Activated CD8-positive, alpha-beta T cell treated with anti-CD3 and anti-CD28 coated beads for 36 hours (primary cell): ENCODE measurements around the gene PLD4. TPM values are rescaled to one million over a fixed set of nuclear protein-coding genes. Genes with fewer than 3 reads are reported as not detected.
A peak's percentile ranks its signal among the peaks of the same experiment; 100 is the strongest.

Experiments
- ATAC-seq: fragments of 200-7000 bp; cut with Tn5 transposase; one replicate; pipeline ENCODE4 v1.10.0; 2021; ENCODE audit warnings: mild to moderate bottlenecking, moderate library complexity
- CTCF ChIA-PET: fragments of 350-600 bp; sonication (Branson Sonifier 250); formaldehyde crosslinking; loops from one replicate; lab custom pipeline; 2021; ENCODE audit warnings: antibody characterized with exemption; lab: Charles Lee
- POLR2A ChIA-PET: fragments of 350-600 bp; sonication (Branson Sonifier 250); formaldehyde crosslinking; loops from one replicate; lab custom pipeline; 2021; ENCODE audit warnings: antibody characterized with exemption; lab: Charles Lee
- DNase-seq: peaks from one replicate; pipeline ENCODE4 v3.0.0-alpha.2; 2020
- H3K27ac Mint-ChIP-seq: one replicate; pipeline ENCODE4 v1.8.0; 2021; ENCODE audit warnings: mild to moderate bottlenecking, mixed read lengths
- H3K27me3 Mint-ChIP-seq: one replicate; pipeline ENCODE4 v1.8.0; 2021; ENCODE audit warnings: mixed read lengths
- H3K36me3 Mint-ChIP-seq: one replicate; pipeline ENCODE4 v1.8.0; 2021; ENCODE audit warnings: low read depth, mixed read lengths
- H3K4me1 Mint-ChIP-seq: one replicate; pipeline ENCODE4 v1.8.0; 2021; ENCODE audit warnings: low read depth, mixed read lengths
- H3K4me3 Mint-ChIP-seq: one replicate; pipeline ENCODE4 v1.8.0; 2021; ENCODE audit warnings: mild to moderate bottlenecking, moderate library complexity, mixed read lengths
- H3K9me3 Mint-ChIP-seq: one replicate; pipeline ENCODE4 v1.8.0; 2021; ENCODE audit warnings: mixed read lengths
- intact Hi-C: fragments of 100-400 bp; cut with micrococcal nuclease; formaldehyde crosslinking; loops from one replicate; pipeline ENCODE4 v1.10.0; 2022
- total RNA-seq, 2 experiments: library from RNA; stranded (reverse); gene quantifications; one replicate each; pipeline ENCODE4 v1.2.3, GENCODE V29; 2021
- TF ChIP-seq, protein P1 (sequence below): fragments of 200-600 bp; IDR thresholded peaks from one replicate; pipeline ENCODE4 v1.8.0; 2022; ENCODE audit warnings: antibody characterized with exemption, mild to moderate bottlenecking

PLD4 gene, protein sequence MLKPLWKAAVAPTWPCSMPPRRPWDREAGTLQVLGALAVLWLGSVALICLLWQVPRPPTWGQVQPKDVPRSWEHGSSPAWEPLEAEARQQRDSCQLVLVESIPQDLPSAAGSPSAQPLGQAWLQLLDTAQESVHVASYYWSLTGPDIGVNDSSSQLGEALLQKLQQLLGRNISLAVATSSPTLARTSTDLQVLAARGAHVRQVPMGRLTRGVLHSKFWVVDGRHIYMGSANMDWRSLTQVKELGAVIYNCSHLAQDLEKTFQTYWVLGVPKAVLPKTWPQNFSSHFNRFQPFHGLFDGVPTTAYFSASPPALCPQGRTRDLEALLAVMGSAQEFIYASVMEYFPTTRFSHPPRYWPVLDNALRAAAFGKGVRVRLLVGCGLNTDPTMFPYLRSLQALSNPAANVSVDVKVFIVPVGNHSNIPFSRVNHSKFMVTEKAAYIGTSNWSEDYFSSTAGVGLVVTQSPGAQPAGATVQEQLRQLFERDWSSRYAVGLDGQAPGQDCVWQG
- not detected for total RNA-seq

DNA sequence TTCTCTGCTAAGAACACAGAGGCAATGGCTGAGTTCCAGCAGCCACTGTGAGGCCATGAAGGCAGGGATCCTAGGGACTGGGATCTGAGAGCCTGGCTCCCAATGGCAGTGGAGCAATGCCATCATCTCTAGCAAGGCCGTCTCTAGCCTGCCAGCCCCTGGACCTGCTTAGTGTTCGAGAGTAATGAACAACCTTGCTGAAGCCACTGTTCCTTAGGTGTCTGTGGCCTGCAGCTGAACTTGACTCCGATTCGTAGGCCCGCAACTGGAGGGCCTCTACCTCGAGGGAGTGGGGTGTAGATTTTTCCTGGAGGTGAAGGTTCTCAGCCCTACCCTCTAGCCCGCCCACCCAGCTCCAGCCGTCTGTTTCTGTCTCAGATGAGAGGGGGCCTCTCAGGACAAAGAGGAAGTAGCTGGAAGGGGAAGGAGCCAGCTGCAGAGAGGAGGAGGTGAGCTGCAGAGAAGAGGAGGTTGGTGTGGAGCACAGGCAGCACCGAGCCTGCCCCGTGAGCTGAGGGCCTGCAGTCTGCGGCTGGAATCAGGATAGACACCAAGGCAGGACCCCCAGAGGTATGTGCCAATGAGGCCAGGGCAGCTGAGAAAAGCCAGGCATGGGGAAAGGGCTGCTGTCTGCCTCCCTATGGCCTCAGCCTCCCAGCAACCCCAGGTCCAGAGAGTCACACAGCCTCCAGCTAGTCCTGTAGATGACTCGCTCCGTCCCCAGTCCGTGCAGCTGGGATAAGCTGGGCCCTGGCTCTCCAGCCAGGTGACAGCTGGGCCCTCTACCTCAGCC lies at the start of gene PLD4:
Gene PLD4, plus strand, starts transcription at position 459 of the 793 bp plus-strand sequence. CDS start 2,262 bp downstream, outside the sequence.
- POLR2A ChIA-PET = no interaction called here
- TF ChIP-seq, protein P1, sequence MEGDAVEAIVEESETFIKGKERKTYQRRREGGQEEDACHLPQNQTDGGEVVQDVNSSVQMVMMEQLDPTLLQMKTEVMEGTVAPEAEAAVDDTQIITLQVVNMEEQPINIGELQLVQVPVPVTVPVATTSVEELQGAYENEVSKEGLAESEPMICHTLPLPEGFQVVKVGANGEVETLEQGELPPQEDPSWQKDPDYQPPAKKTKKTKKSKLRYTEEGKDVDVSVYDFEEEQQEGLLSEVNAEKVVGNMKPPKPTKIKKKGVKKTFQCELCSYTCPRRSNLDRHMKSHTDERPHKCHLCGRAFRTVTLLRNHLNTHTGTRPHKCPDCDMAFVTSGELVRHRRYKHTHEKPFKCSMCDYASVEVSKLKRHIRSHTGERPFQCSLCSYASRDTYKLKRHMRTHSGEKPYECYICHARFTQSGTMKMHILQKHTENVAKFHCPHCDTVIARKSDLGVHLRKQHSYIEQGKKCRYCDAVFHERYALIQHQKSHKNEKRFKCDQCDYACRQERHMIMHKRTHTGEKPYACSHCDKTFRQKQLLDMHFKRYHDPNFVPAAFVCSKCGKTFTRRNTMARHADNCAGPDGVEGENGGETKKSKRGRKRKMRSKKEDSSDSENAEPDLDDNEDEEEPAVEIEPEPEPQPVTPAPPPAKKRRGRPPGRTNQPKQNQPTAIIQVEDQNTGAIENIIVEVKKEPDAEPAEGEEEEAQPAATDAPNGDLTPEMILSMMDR = no peak
- Mint-ChIP-seq H3K4me3 (no peak within 1 kb of the TSS), H3K27ac (no peak within 1 kb of the TSS), H3K36me3 (no peaks in the 10 kb centered on the region), H3K27me3 (no peaks in the 10 kb centered on the region), H3K9me3 (no peaks in the 10 kb centered on the region), H3K4me1 (peaks cover 4% of the 10 kb centered on the region)
- DNase-seq = no peak
- CTCF ChIA-PET = no interaction called here
- no peak for ATAC-seq
- intact Hi-C loops = no loop called here

DNA sequence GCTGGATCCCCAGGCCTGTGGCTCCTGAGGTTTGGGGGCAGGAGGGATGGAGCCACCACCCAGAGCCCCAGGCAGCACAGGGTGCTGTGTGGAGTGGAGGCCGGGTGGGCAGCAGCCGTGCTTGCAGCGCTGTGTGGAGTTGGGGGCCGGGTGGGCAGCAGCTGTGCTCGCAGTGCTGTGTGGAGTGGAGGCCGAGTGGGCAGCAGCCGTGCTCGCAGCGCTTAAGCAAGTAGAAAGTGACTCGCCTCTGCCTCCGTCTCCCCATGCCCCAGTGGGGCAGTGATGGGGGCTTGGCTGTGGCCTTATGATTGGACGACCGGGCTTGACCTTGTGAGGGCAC lies 49.3 kb upstream of the PLD4 start:
- CTCF ChIA-PET = interaction anchor here (1.0 kb wide), 1 partner anchor 107 kb away, joined by 4 read pairs; no protein-coding TSS in a partner anchor
- no peak overlapping the region for H3K27ac Mint-ChIP-seq
- ATAC-seq = no peak
- no peak overlapping the region for H3K4me3 Mint-ChIP-seq
- no peaks in the 10 kb centered on the region for H3K27me3 Mint-ChIP-seq
- intact Hi-C loops = no loop called here
- DNase-seq = no peak
- TF ChIP-seq, protein P1 = no peak
- H3K9me3 Mint-ChIP-seq = no peaks in the 10 kb centered on the region
- peaks cover 6% of the 10 kb centered on the region for H3K4me1 Mint-ChIP-seq
- POLR2A ChIA-PET = no interaction called here
- H3K36me3 Mint-ChIP-seq = no peaks in the 10 kb centered on the region

DNA sequence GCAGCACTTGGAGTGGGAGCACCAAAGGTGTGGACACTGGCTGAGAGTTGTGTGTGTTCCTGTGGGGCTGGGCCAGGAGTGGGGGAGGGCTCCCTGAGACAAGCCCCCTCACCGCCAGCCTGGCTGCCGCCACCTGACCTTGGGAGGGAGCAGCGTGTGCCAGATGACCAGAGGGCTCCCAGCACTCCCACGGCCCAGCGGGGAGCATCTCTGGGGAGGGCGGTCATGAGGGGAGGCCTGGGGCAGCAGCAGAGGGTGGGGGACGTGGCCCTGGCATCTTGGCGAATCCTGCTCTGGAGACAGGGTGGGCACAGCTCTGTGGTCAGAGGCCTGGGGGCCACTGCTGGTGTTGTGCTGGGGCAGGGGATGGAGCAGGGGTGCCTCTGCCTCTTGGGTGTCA lies 48.9 kb upstream of the PLD4 start:
- H3K4me3 Mint-ChIP-seq = no peak overlapping the region
- peaks cover 6% of the 10 kb centered on the region for H3K4me1 Mint-ChIP-seq
- intact Hi-C loops = no loop called here
- ChIA-PET POLR2A (no interaction called here), CTCF (no interaction called here)
- TF ChIP-seq, protein P1 = no peak
- DNase-seq (no peak), ATAC-seq (no peak)
- H3K9me3 Mint-ChIP-seq = no peaks in the 10 kb centered on the region
- H3K27me3 Mint-ChIP-seq = no peaks in the 10 kb centered on the region
- H3K36me3 Mint-ChIP-seq = no peaks in the 10 kb centered on the region
- H3K27ac Mint-ChIP-seq = no peak overlapping the region

DNA sequence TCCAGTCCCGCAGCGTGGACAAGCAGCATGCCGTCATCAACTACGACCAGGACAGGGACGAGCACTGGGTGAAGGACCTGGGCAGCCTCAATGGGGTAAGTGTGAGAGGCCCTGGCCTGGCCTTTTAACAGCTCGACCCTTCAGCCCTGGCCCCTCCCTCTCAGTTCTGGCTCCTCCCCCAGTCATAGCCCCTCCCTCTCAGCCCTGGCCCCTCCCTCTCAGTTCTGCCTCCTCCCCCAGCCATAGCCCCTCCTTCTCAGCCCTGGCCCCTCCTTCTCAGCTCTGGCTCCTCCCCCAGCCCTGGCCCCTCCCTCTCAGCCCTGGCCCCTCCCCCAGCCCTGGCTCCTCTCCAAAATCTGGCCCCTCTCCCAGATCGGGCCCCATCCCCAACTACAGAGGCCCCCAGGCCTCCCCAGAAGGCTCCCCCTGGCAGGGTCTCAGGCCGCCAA lies 48.4 kb upstream of the PLD4 start:
- CTCF ChIA-PET = no interaction called here
- Mint-ChIP-seq H3K4me3 (no peak overlapping the region), H3K4me1 (peaks cover 6% of the 10 kb centered on the region), H3K36me3 (no peaks in the 10 kb centered on the region), H3K27ac (no peak overlapping the region), H3K27me3 (no peaks in the 10 kb centered on the region), H3K9me3 (no peaks in the 10 kb centered on the region)
- ATAC-seq (peak; percentile 99), DNase-seq (peak; percentile 42)
- TF ChIP-seq, protein P1 = no peak
- POLR2A ChIA-PET = interaction anchor here (0.7 kb wide), 1 partner anchor 10 kb away, joined by 3 read pairs; no protein-coding TSS in a partner anchor
- intact Hi-C loops = no loop called here
